NCI-H146 (cell line): ENCODE data around the gene MRTFA.
"Not testable (repeated sequence)": the region's sequence is repeated elsewhere in the genome, so short reads cannot be mapped to it uniquely, and the experiment has no call there.

Source experiments
- DNase-seq: peaks from one replicate; lab custom pipeline; 2025; lab: John Stamatoyannopoulos, UW

The MRTFA gene

GRCh38 chr22:40627612-40628011, 8.9 kb downstream of the MRTFA start:
- DNase-seq: no peak

GRCh38 chr22:40626851-40627250, 9.7 kb downstream of the MRTFA start:
- DNase-seq: no peak

- not testable (repeated sequence) for DNase-seq
Measured at GRCh38 chr22:40625794-40626193, 10.7 kb downstream of the MRTFA start.

- DNase-seq: not testable (repeated sequence)
Measured at GRCh38 chr22:40625281-40625680, 11.2 kb downstream of the MRTFA start.

- DNase-seq: no peak
Measured at GRCh38 chr22:40624770-40625169, 11.7 kb downstream of the MRTFA start.

- DNase-seq: no peak
Measured at GRCh38 chr22:40621309-40622151, 15.0 kb downstream of the MRTFA start.

- no peak for DNase-seq
Measured at GRCh38 chr22:40620464-40621046, 16.0 kb downstream of the MRTFA start.

- no peak for DNase-seq
Measured at GRCh38 chr22:40618400-40618799, 18.1 kb downstream of the MRTFA start.

GRCh38 chr22:40616578-40616977, 19.9 kb downstream of the MRTFA start:
- DNase-seq: no peak

GRCh38 chr22:40613067-40613466, 23.5 kb downstream of the MRTFA start:
- no peak for DNase-seq

- DNase-seq: no peak
Measured at GRCh38 chr22:40612291-40612751, 24.2 kb downstream of the MRTFA start.

- DNase-seq: no peak
Measured at GRCh38 chr22:40611606-40612005, 24.9 kb downstream of the MRTFA start.

- DNase-seq: no peak
Measured at GRCh38 chr22:40610329-40610850, 26.1 kb downstream of the MRTFA start.

GRCh38 chr22:40609216-40609615, 27.3 kb downstream of the MRTFA start:
- no peak for DNase-seq

- DNase-seq: no peak
Measured at GRCh38 chr22:40607506-40607905, 29.0 kb downstream of the MRTFA start.

- no peak for DNase-seq
Measured at GRCh38 chr22:40606306-40606705, 30.2 kb downstream of the MRTFA start.

GRCh38 chr22:40605761-40606160, 30.8 kb downstream of the MRTFA start:
- no peak for DNase-seq

GRCh38 chr22:40603088-40603605, 33.4 kb downstream of the MRTFA start:
- DNase-seq: no peak

GRCh38 chr22:40602231-40602630, 34.3 kb downstream of the MRTFA start:
- DNase-seq: no peak

GRCh38 chr22:40599731-40600130, 36.8 kb downstream of the MRTFA start:
- DNase-seq: no peak

- not testable (repeated sequence) for DNase-seq
Measured at GRCh38 chr22:40598712-40599111, 37.8 kb downstream of the MRTFA start.

- DNase-seq: no peak
Measured at GRCh38 chr22:40597526-40598430, 38.7 kb downstream of the MRTFA start.
